ENCODE measurements around the gene CBX3.

DNA sequence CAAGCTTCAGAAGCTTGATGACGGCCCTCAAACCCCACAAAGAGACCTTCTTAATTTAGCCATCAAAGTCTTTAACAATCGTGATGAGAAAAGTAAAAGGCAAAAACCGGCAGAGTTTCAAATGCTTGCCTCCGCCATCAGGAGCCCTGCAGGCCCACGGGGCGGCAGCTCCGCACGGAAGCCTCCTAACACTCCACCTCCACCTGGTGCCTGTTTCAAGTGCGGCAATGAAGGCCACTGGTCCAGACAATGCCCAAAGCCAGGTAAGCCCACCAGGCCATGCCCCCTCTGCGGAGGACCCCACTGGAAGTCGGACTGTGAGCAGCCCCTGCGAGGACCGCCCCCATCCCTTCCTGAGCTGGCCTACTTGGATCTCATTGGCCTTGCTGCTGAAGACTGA lies 43.6 kb downstream of the CBX3 start:
- TF ChIP-seq CTCF (IDR thresholded peaks at IDR 0.05; ENCODE audit: insufficient read depth, low read length, poor library complexity, severe bottlenecking), result no peak
- TF ChIP-seq EZH2phosphoT487 (conservative IDR thresholded peaks at IDR 0.05; ENCODE audit: low read length), result no peak

Data from SU-DHL-6 (cell line).